T-cell (primary cell): Measurements from ENCODE around the gene HNF1B. TPM values are rescaled to one million over a fixed set of nuclear protein-coding genes. Genes with fewer than 3 reads are reported as not detected.
A peak's percentile ranks its signal among the peaks of the same experiment; 100 is the strongest.

ENCODE experiments used
- ATAC-seq, 4 experiments: fragments of 200-7000 bp in 3 of 4; fragments of 150-1000 bp in 1 of 4; cut with Tn5 transposase; replicated peaks in 1 of 4; 1 replicate in 3 of 4; 2 replicates in 1 of 4; pipeline ENCODE4 v1.10.0; 2021; ENCODE audit warnings: moderate library complexity in 3 of 4, mild to moderate bottlenecking in 2 of 4, moderate number of reproducible peaks in 1 of 4
- CTCF ChIA-PET, 2 donors: fragments of 300-600 bp; sonication (Branson Sonifier 250); formaldehyde crosslinking; loops; one replicate each; lab custom pipeline; 2022; ENCODE audit warnings: antibody characterized with exemption in 2 of 2; lab: Charles Lee
- POLR2A ChIA-PET, 2 donors: fragments of 300-600 bp; sonication (Branson Sonifier 250); formaldehyde crosslinking; loops; one replicate each; lab custom pipeline; 2022; ENCODE audit warnings: antibody characterized with exemption in 2 of 2; lab: Charles Lee
- DNase-seq, 35 experiments: peaks; one replicate each; pipeline versions ENCODE4 v3.0.0 to v3.0.0-alpha.2; 2013 to 2023
- H3K27ac ChIP-seq: one replicate; pipeline ENCODE4 v1.5.1; 2013; ENCODE audit warnings: low read length
- H3K27me3 ChIP-seq, 2 experiments: replicated peaks in 1 of 2; 1 replicate in 1 of 2; 2 replicates in 1 of 2; pipeline versions ENCODE4 v1.6.1 to v1.7.0; 2013; ENCODE audit warnings: low read length in 1 of 2, mixed read lengths in 1 of 2; ENCODE audit not compliant: control insufficient read depth in 2 of 2, insufficient read depth in 2 of 2; ENCODE audit errors: extremely low read depth in 1 of 2
- H3K36me3 ChIP-seq, 2 donors: 1 replicate in 1 of 2; 2 replicates in 1 of 2; pipeline versions ENCODE4 v1.6.1 to v1.7.0; 2013; ENCODE audit warnings: low read length in 1 of 2; ENCODE audit not compliant: control insufficient read depth in 2 of 2, insufficient read depth in 1 of 2; ENCODE audit errors: extremely low read depth in 1 of 2
- H3K4me1 ChIP-seq, 2 experiments: 1 replicate in 1 of 2; 2 replicates in 1 of 2; pipeline versions ENCODE4 v1.6.1 to v1.7.0; 2013; ENCODE audit warnings: low read length in 2 of 2, mixed read lengths in 1 of 2; ENCODE audit not compliant: insufficient read depth in 2 of 2, control insufficient read depth in 1 of 2; ENCODE audit errors: extremely low read depth in 1 of 2
- H3K4me3 ChIP-seq, 2 donors: 1 replicate in 1 of 2; 2 replicates in 1 of 2; pipeline versions ENCODE4 v1.5.1 to v1.7.0; 2013; ENCODE audit warnings: mild to moderate bottlenecking in 2 of 2, low read length in 1 of 2, moderate library complexity in 1 of 2; ENCODE audit not compliant: control insufficient read depth in 1 of 2; ENCODE audit errors: extremely low read depth in 1 of 2
- H3K9me3 ChIP-seq: 2 replicates; pipeline ENCODE4 v1.7.0; 2013
- H3K27ac Mint-ChIP-seq, 2 donors: one replicate each; pipeline ENCODE4 v1.8.0; 2020 to 2021; ENCODE audit warnings: mild to moderate bottlenecking in 2 of 2, mixed read lengths in 2 of 2
- H3K27me3 Mint-ChIP-seq, 2 donors: one replicate each; pipeline ENCODE4 v1.8.0; 2021 to 2022; ENCODE audit warnings: mixed read lengths in 2 of 2
- H3K36me3 Mint-ChIP-seq: one replicate; pipeline ENCODE4 v1.8.0; 2021; ENCODE audit warnings: mixed read lengths
- H3K4me1 Mint-ChIP-seq, 3 donors: one replicate each; pipeline ENCODE4 v1.8.0; 2020 to 2022; ENCODE audit warnings: mixed read lengths in 3 of 3, mild to moderate bottlenecking in 1 of 3
- H3K4me3 Mint-ChIP-seq, 3 donors: one replicate each; pipeline ENCODE4 v1.8.0; 2020 to 2022; ENCODE audit warnings: mild to moderate bottlenecking in 3 of 3, mixed read lengths in 3 of 3, moderate library complexity in 3 of 3
- H3K9me3 Mint-ChIP-seq, 3 donors: one replicate each; pipeline ENCODE4 v1.8.0; 2020 to 2022; ENCODE audit warnings: mixed read lengths in 3 of 3
- WGBS: methylation state at CpG from one replicate; pipeline ENCODE4 v1.1.5; 2013; ENCODE audit warnings: missing lambda C conversion rate; ENCODE audit not compliant: insufficient coverage; 5-methylcytosine and 5-hydroxymethylcytosine counted together
- total RNA-seq, 35 experiments: library from RNA in 6 of 35; stranded (reverse) in 6 of 35; fragments of 120-200 nt in 1 of 35; gene quantifications; one replicate each; pipeline versions ENCODE4 v1.2.1 to v1.2.4 and lab custom pipeline; 2013 to 2026

HNF1B gene
- total RNA-seq, 5 donors from 2014 or later (not counting 1 experiment from before 2014, with no cell fraction given), result 0.10 to 0.19 (median 0.15) TPM; not detected in 2

GRCh38 chr17:37774504-37774903, 29.6 kb upstream of the HNF1B start:
- H3K4me3 Mint-ChIP-seq, result no peak overlapping the region
- no peaks in the 10 kb centered on the region for H3K36me3 Mint-ChIP-seq
- ATAC-seq, result peak in 3 of 4 experiments; percentile 42 to 72 (median 54)
- no peaks in the 10 kb centered on the region for H3K9me3 Mint-ChIP-seq
- WGBS, result no CpG with 5 or more reads among the region's 5 CpGs
- H3K36me3 ChIP-seq, result no peaks in the 10 kb centered on the region
- H3K27me3 Mint-ChIP-seq, result no peaks in the 10 kb centered on the region
- no peak overlapping the region for H3K27ac ChIP-seq
- no peak overlapping the region for H3K27ac Mint-ChIP-seq
- peak in 1 of 35 experiments; percentile 22 for DNase-seq
- peaks cover 0 to 10% of the 10 kb centered on the region in 2 experiments for H3K4me1 ChIP-seq
- ChIA-PET POLR2A (no interaction called here), CTCF (no interaction called here)
- H3K9me3 ChIP-seq, result no peaks in the 10 kb centered on the region
- peaks cover 0 to 9% of the 10 kb centered on the region in 2 experiments for H3K27me3 ChIP-seq
- H3K4me1 Mint-ChIP-seq, result peaks cover 0 to 12% (median 4%) of the 10 kb centered on the region in 3 donors
- no peak overlapping the region for H3K4me3 ChIP-seq

- H3K27ac Mint-ChIP-seq, result no peak overlapping the region
- POLR2A ChIA-PET, result no interaction called here
Measured at GRCh38 chr17:37772982-37773381, 28.1 kb upstream of the HNF1B start.

GRCh38 chr17:37770631-37771518, 26.0 kb upstream of the HNF1B start:
- peak in 1 of 4 experiments; percentile 33 for ATAC-seq
- ChIA-PET CTCF (interaction anchor here (0.7 to 1.5 kb wide), 2 partner anchors 243 to 249 kb away, joined by 4 to 5 read pairs; no protein-coding TSS in a partner anchor), POLR2A (no interaction called here)
- Histone ChIP-seq H3K9me3 (no peaks in the 10 kb centered on the region), H3K4me3 (no peak overlapping the region), H3K27ac (no peak overlapping the region), H3K36me3 (no peaks in the 10 kb centered on the region), H3K27me3 (peaks cover 0 to 17% of the 10 kb centered on the region in 2 experiments), H3K4me1 (peaks cover 0 to 10% of the 10 kb centered on the region in 2 experiments)
- 54% methylated on average over 14 of the region's 17 CpGs for WGBS
- Mint-ChIP-seq H3K4me3 (no peak overlapping the region), H3K27me3 (peaks cover 4 to 6% of the 10 kb centered on the region in 2 donors), H3K9me3 (no peaks in the 10 kb centered on the region), H3K27ac (no peak overlapping the region), H3K36me3 (no peaks in the 10 kb centered on the region), H3K4me1 (peaks cover 0 to 11% (median 4%) of the 10 kb centered on the region in 3 donors)
- peak in 11 of 35 experiments; percentile 4 to 48 (median 9) for DNase-seq

More at GRCh38 chr17:37772982-37773381, 28.1 kb upstream of the HNF1B start:
- H3K27ac ChIP-seq, result no peak overlapping the region
- peaks cover 0 to 6% of the 10 kb centered on the region in 2 experiments for H3K27me3 ChIP-seq
- DNase-seq, result no peak
- CTCF ChIA-PET, result no interaction called here
- no peaks in the 10 kb centered on the region for H3K36me3 ChIP-seq
- no peaks in the 10 kb centered on the region for H3K9me3 ChIP-seq
- ATAC-seq, result no peak
- no peak overlapping the region for H3K4me3 ChIP-seq
- H3K36me3 Mint-ChIP-seq, result no peaks in the 10 kb centered on the region
- 100% methylated on average over 2 of the region's 2 CpGs for WGBS
- H3K27me3 Mint-ChIP-seq, result no peaks in the 10 kb centered on the region
- no peak overlapping the region for H3K4me3 Mint-ChIP-seq
- H3K9me3 Mint-ChIP-seq, result no peaks in the 10 kb centered on the region
- peaks cover 0 to 10% of the 10 kb centered on the region in 2 experiments for H3K4me1 ChIP-seq
- H3K4me1 Mint-ChIP-seq, result peaks cover 0 to 12% (median 4%) of the 10 kb centered on the region in 3 donors

- 86% methylated on average over 2 of the region's 6 CpGs for WGBS
- H3K9me3 Mint-ChIP-seq, result no peaks in the 10 kb centered on the region
- H3K4me3 Mint-ChIP-seq, result no peak overlapping the region
- DNase-seq, result no peak
- peaks cover 0 to 17% of the 10 kb centered on the region in 2 experiments for H3K27me3 ChIP-seq
- no peaks in the 10 kb centered on the region for H3K36me3 Mint-ChIP-seq
- no peaks in the 10 kb centered on the region for H3K9me3 ChIP-seq
- H3K27me3 Mint-ChIP-seq, result peaks cover 8 to 10% of the 10 kb centered on the region in 2 donors
- peaks cover 11 to 16% (median 16%) of the 10 kb centered on the region in 3 donors for H3K4me1 Mint-ChIP-seq
- ChIA-PET POLR2A (interaction anchor here in 1 of 2 donors (0.5 kb wide), 1 partner anchor 10 kb away, joined by 7 read pairs; no protein-coding TSS in a partner anchor), CTCF (no interaction called here)
- ATAC-seq, result no peak
- no peaks in the 10 kb centered on the region for H3K36me3 ChIP-seq
- H3K4me1 ChIP-seq, result peaks cover 5 to 6% of the 10 kb centered on the region in 2 experiments
- H3K27ac Mint-ChIP-seq, result no peak overlapping the region
- no peak overlapping the region for H3K27ac ChIP-seq
- H3K4me3 ChIP-seq, result no peak overlapping the region
Measured at GRCh38 chr17:37769050-37769449, 24.2 kb upstream of the HNF1B start.

- peaks cover 5 to 6% of the 10 kb centered on the region in 2 experiments for H3K4me1 ChIP-seq
- H3K36me3 ChIP-seq, result no peaks in the 10 kb centered on the region
- Mint-ChIP-seq H3K4me1 (peaks cover 11 to 17% (median 13%) of the 10 kb centered on the region in 3 donors), H3K9me3 (no peaks in the 10 kb centered on the region), H3K27me3 (peaks cover 8 to 11% of the 10 kb centered on the region in 2 donors), H3K36me3 (no peaks in the 10 kb centered on the region), H3K4me3 (no peak overlapping the region), H3K27ac (no peak overlapping the region)
- WGBS, result no CpG with 5 or more reads among the region's 2 CpGs
- ChIA-PET CTCF (no interaction called here), POLR2A (no interaction called here)
- no peak for ATAC-seq
- no peaks in the 10 kb centered on the region for H3K9me3 ChIP-seq
- H3K27ac ChIP-seq, result no peak overlapping the region
- DNase-seq, result no peak
- peaks cover 0 to 19% of the 10 kb centered on the region in 2 experiments for H3K27me3 ChIP-seq
- no peak overlapping the region for H3K4me3 ChIP-seq
Measured at GRCh38 chr17:37768438-37768837, 23.6 kb upstream of the HNF1B start.

GRCh38 chr17:37766971-37767370, 22.1 kb upstream of the HNF1B start:
- H3K27ac ChIP-seq, result no peak overlapping the region
- H3K9me3 ChIP-seq, result no peaks in the 10 kb centered on the region
- no peak overlapping the region for H3K4me3 ChIP-seq
- H3K27me3 ChIP-seq, result peaks cover 0 to 31% of the 10 kb centered on the region in 2 experiments
- peaks cover 5 to 6% of the 10 kb centered on the region in 2 experiments for H3K4me1 ChIP-seq
- ChIA-PET POLR2A (interaction anchor here in 1 of 2 donors (0.5 kb wide), 1 partner anchor 77 kb away, joined by 3 read pairs; no protein-coding TSS in a partner anchor), CTCF (no interaction called here)
- Mint-ChIP-seq H3K27ac (no peak overlapping the region), H3K27me3 (peaks cover 16 to 20% of the 10 kb centered on the region in 2 donors), H3K9me3 (no peaks in the 10 kb centered on the region), H3K4me1 (peaks cover 11 to 17% (median 13%) of the 10 kb centered on the region in 3 donors), H3K4me3 (no peak overlapping the region), H3K36me3 (no peaks in the 10 kb centered on the region)
- H3K36me3 ChIP-seq, result no peaks in the 10 kb centered on the region
- no peak for DNase-seq
- 79% methylated on average over 5 of the region's 6 CpGs for WGBS
- no peak for ATAC-seq
